ENCODE measurements around the gene OR10H2. TPM values are rescaled to one million over a fixed set of nuclear protein-coding genes. Genes with fewer than 3 reads are reported as not detected.

Gene OR10H2
- total and polyA plus RNA-seq, 2 of the 8 experiments (the other 6 are each of a cell fraction or from before 2014, with no cell fraction given): not detected

DNA sequence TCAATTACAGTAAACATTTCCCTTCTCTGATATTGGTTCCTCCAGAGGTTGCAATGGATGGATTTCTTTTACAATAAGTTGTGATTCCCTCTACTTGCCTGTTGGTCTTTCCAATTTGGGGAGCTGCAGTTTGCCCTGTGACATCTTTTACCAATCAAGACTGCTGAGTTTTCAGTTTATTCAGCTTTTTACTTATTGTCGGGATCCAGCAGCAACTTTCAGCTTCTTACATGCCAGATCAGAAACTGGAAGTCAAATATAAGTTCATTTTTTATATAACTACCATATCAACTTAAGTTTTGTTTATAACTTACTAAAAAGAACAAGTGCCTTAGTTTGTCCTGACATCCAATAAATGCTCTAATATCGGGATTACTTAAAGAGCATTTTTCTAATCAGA is 20.4 kb downstream of the OR10H2 start (continued):
- TF ChIP-seq ZNF274 (IDR thresholded peaks at IDR 0.05; ENCODE audit: borderline replicate concordance, extremely low read depth, low read length) (no peak), MAFK (IDR thresholded peaks at IDR 0.05; ENCODE audit: low read depth, low read length) (no peak), TEAD4 (IDR thresholded peaks at IDR 0.05; ENCODE audit: low read depth, low read length) (no peak), CHD1 (IDR thresholded peaks at IDR 0.05; ENCODE audit: low read depth, low read length) (no peak)

Measured in H1 (cell line).